T-helper 1 cell (primary cell): Measurements from ENCODE around the gene ACAA1.
"Not testable (repeated sequence)": the region's sequence is repeated elsewhere in the genome, so short reads cannot be mapped to it uniquely, and the experiment has no call there.

ENCODE experiments used
- DNase-seq, 5 donors: peaks; one replicate each; pipeline ENCODE4 v3.0.0-alpha.2; 2012 to 2020

The ACAA1 gene

GRCh38 chr3:38153221-38153620 is 16.3 kb upstream of the ACAA1 start:
- DNase-seq = no peak

- no peak for DNase-seq
Measured at GRCh38 chr3:38152609-38153008, 15.7 kb upstream of the ACAA1 start.

GRCh38 chr3:38151667-38152265 is 14.8 kb upstream of the ACAA1 start:
- DNase-seq = peak in 1 of 5 donors; percentile 52

- no peak for DNase-seq
Measured at GRCh38 chr3:38150780-38151528, 14.0 kb upstream of the ACAA1 start.

- no peak for DNase-seq
Measured at GRCh38 chr3:38149708-38150107, 12.8 kb upstream of the ACAA1 start.

GRCh38 chr3:38148311-38148882 is 11.5 kb upstream of the ACAA1 start:
- DNase-seq = no peak

GRCh38 chr3:38147421-38147820 is 10.5 kb upstream of the ACAA1 start:
- DNase-seq = no peak

GRCh38 chr3:38146504-38146903 is 9.6 kb upstream of the ACAA1 start:
- no peak for DNase-seq

- DNase-seq = no peak
Measured at GRCh38 chr3:38143511-38143910, 6.6 kb upstream of the ACAA1 start.

- no peak for DNase-seq
Measured at GRCh38 chr3:38142959-38143358, 6.0 kb upstream of the ACAA1 start.

- DNase-seq = no peak
Measured at GRCh38 chr3:38141952-38142273, 5.0 kb upstream of the ACAA1 start.

- DNase-seq = no peak
Measured at GRCh38 chr3:38141173-38141951, 4.4 kb upstream of the ACAA1 start.

GRCh38 chr3:38140326-38141172 is 3.6 kb upstream of the ACAA1 start:
- no peak for DNase-seq

GRCh38 chr3:38139652-38140051 is 2.7 kb upstream of the ACAA1 start:
- DNase-seq = no peak

GRCh38 chr3:38139191-38139590 is 2.3 kb upstream of the ACAA1 start:
- peak in 1 of 5 donors; percentile 14 for DNase-seq

GRCh38 chr3:38138349-38139190 is 1.6 kb upstream of the ACAA1 start, which contains the start of gene MYD88:
MYD88 (plus strand) TSS chr3:38138661; CDS start chr3:38138701, 40 bp downstream.
- DNase-seq = peak; percentile 69 to 83 (median 77)

GRCh38 chr3:38137615-38138348 is 855 bp upstream of the ACAA1 start:
- DNase-seq = peak in 2 of 5 donors; percentile 13 to 34

GRCh38 chr3:38136393-38136776 is 542 bp downstream of the ACAA1 start:
- peak in 1 of 5 donors; percentile 13 for DNase-seq

GRCh38 chr3:38135621-38136277 is 1.2 kb downstream of the ACAA1 start:
- DNase-seq = peak in 2 of 5 donors; percentile 27 to 60

GRCh38 chr3:38134517-38135143 is 2.3 kb downstream of the ACAA1 start:
- DNase-seq = not testable (repeated sequence)
